ENCODE results near the gene SFXN4. TPM values are rescaled to one million over a fixed set of nuclear protein-coding genes. Genes with fewer than 3 reads are reported as not detected.
"Not testable (repeated sequence)": the region's sequence is repeated elsewhere in the genome, so short reads cannot be mapped to it uniquely, and the experiment has no call there.

Gene SFXN4
- total RNA-seq, 2 donors from 2014 or later, result 20.5 to 32.0 TPM

DNA sequence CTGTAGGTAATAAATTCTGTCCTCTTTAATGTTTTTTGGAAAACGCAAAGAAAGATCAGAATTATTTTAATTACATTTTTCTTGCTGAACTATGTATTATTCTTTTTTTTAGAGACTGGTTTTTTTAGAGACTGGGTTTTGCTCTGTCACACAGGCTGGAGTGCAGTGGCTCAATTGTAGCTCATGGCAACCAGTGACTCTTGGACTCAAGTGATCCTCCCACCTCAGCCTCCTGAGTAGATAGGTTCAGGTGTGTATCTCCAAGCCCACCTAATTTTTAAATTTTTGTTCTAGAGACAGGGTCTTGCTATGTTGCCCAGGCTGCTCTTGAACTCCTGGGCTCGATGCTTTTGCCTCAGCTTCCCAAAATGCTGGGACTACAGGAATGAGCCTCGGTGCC is 66.9 kb downstream of the SFXN4 start:
- Histone ChIP-seq H3K36me3 (replicated peaks in 1 of 2; ENCODE audit: insufficient read depth in 1 of 2, low read depth in 2 of 2) (no peaks in the 10 kb centered on the region), H3K4me1 (no peaks in the 10 kb centered on the region), H3K9me3 (no peaks in the 10 kb centered on the region), H3K27me3 (no peaks in the 10 kb centered on the region), H3K27ac (no peak overlapping the region), H3K4me3 (no peak overlapping the region)
- TF ChIP-seq CTCF (IDR thresholded peaks at IDR 0.05) (no peak), POLR2A (IDR thresholded peaks at IDR 0.05) (no peak)
- intact Hi-C loops (cut with DNase I), result no loop called here
- 85 to 97% methylated on average over 3 of the region's 3 CpGs for WGBS, 2 donors
- ATAC-seq, result no peak
- DNase-seq, result no peak

DNA sequence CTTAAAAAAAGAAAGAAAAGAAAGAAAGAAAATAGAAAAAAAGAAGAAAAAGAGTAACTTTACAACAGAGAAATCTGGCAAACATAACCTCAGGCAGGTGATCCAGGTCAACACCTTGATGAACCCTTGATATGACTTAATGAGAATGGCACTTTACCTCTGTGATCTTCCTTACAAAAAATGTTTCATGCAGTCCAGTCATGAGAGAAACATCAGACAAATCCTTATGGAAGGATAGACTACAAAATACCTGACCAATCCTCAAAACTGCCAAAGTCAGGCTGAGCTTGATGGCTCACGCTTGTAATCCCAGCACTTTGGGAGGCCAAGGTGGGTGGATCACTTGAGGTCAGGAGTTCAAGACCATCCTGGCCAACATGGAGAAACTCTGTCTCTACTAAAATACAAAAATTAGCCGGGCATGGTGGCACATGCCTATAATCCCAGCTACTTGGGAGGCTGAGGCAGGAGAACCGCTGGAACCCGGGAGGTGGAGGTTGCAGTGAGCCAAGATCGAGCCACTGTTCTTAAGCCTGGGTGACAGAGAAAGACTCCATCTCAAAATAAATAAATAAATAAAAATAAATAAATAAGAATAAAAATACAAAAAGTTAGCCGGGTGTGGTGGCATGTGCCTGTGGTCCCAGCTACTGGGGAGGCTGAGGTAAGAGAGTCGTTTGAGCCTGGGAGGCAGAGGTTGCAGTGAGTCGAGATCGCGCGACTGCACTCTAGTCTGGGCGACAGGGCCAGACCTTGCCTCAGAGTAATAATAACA is 68.7 kb downstream of the SFXN4 start:
- H3K36me3 ChIP-seq (replicated peaks in 1 of 2; ENCODE audit: insufficient read depth in 1 of 2, low read depth in 2 of 2); H3K4me1 ChIP-seq; ATAC-seq; intact Hi-C loops (cut with DNase I); H3K27ac ChIP-seq; H3K27me3 ChIP-seq; DNase-seq; H3K4me3 ChIP-seq; H3K9me3 ChIP-seq: not testable (repeated sequence)
- 89 to 92% methylated on average over 12 of the region's 12 CpGs for WGBS, 2 donors

DNA sequence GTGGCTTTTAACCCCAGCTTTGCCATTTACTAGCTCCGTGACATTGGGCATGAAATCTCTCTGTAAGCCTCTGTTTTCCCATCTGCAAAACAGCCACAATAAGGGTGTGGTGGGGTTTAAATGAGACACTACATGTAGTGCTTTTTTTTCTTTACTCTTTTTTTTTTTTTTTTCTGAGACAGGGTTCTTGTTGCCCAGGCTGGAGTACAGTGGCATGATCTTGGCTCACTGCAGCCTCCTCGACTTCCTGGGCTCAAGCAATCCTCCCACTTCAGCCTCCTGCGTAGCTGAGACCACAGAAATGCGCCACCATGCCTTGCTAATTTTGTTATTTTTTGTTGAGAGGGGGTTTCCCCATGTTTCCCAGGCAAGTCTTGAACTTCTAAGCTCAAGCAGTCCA is 69.9 kb downstream of the SFXN4 start:
- 61 to 72% methylated on average over 4 of the region's 4 CpGs for WGBS, 2 donors
- no peak for ATAC-seq
- H3K9me3 ChIP-seq, result no peaks in the 10 kb centered on the region

DNA sequence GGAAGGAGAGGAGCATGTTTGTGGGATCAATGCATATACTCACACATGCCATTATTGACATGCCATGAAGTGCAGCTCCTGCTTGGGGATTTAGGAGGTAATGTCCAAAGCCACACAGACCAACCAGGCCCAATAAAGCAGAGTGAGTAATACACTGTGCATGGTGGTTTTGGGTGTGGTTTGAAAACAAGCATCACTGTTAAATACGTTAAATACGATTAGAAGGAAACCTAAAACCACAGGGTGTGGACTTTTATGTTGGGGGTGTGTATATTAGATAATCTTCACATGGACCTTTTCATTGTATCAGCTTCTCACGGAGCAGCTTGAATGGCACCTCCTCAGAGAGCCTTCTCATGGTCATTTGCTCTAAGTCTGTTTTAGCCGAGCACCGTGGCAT is 74.5 kb downstream of the SFXN4 start:
- TF ChIP-seq CTCF (IDR thresholded peaks at IDR 0.05), result no peak
- H3K27me3 ChIP-seq, result no peaks in the 10 kb centered on the region
- intact Hi-C loops (cut with DNase I), result no loop called here
- no peak overlapping the region for H3K27ac ChIP-seq
- no peaks in the 10 kb centered on the region for H3K9me3 ChIP-seq
- DNase-seq, result no peak
- H3K4me3 ChIP-seq, result no peak overlapping the region
- H3K36me3 ChIP-seq (replicated peaks in 1 of 2; ENCODE audit: insufficient read depth in 1 of 2, low read depth in 2 of 2), result no peaks in the 10 kb centered on the region
- ATAC-seq, result no peak
- H3K4me1 ChIP-seq, result no peaks in the 10 kb centered on the region
- WGBS, 2 donors, result 73 to 82% methylated on average over 5 of the region's 5 CpGs

More for the DNA sequence above, 69.9 kb downstream of the SFXN4 start:
- Histone ChIP-seq H3K4me3 (no peak overlapping the region), H3K27me3 (no peaks in the 10 kb centered on the region), H3K4me1 (no peaks in the 10 kb centered on the region), H3K36me3 (replicated peaks in 1 of 2; ENCODE audit: insufficient read depth in 1 of 2, low read depth in 2 of 2) (no peaks in the 10 kb centered on the region), H3K27ac (no peak overlapping the region)
- intact Hi-C loops (cut with DNase I), result no loop called here
- no peak for DNase-seq
- TF ChIP-seq POLR2A (IDR thresholded peaks at IDR 0.05), result no peak
- no peak for TF ChIP-seq CTCF (IDR thresholded peaks at IDR 0.05)

Small RNA genes lying within 50 kb of the gene (small RNA-seq; reads per million reads assigned to genes)
- gene AL355598.1 (not detected), gene RN7SL749P (not detected)

Other genes starting within 250 kb of the SFXN4 start
- gene NANOS1, start 136.0 kb downstream of the SFXN4 start, total RNA-seq, result 1 to 10 TPM; 4.4 to 9.9 TPM
- 100 to 1,000 TPM; 107 to 114 TPM for gene EIF3A, start 84.9 kb downstream of the SFXN4 start, total RNA-seq
- 10 to 100 TPM; 24.6 to 29.7 TPM for gene DENND10, start 61.6 kb downstream of the SFXN4 start, total RNA-seq
- 10 to 100 TPM; 46.1 to 61.7 TPM for gene PRDX3, start 13.1 kb upstream of the SFXN4 start, total RNA-seq
- 1 to 10 TPM; 3.4 to 4.9 TPM for gene GRK5, start 41.9 kb upstream of the SFXN4 start, total RNA-seq

All from body of pancreas (tissue), 4 donors.